Gastrocnemius medialis (tissue), 4 donors: ENCODE data around the gene ZNF292.

ENCODE experiments used
- CTCF ChIP-seq, 5 experiments: fragments of 450-650 bp in 3 of 5; fragments of 200-600 bp in 2 of 5; sonication (generic) in 2 of 5; IDR thresholded peaks in 4 of 5; conservative IDR thresholded peaks in 1 of 5; 1 replicate in 4 of 5; 2 replicates in 1 of 5; pipeline ENCODE4 v1.5.1; 2016 to 2019; ENCODE audit warnings: antibody characterized with exemption in 5 of 5, mild to moderate bottlenecking in 3 of 5, moderate library complexity in 3 of 5
- POLR2A ChIP-seq, 2 donors: fragments of 450-650 bp; IDR thresholded peaks; one replicate each; pipeline ENCODE4 v1.6.1; 2017; ENCODE audit warnings: antibody characterized with exemption in 2 of 2, mild to moderate bottlenecking in 2 of 2, moderate library complexity in 2 of 2

- no peak for TF ChIP-seq CTCF (IDR thresholded peaks at IDR 0.05 in 4 of 5, conservative IDR thresholded peaks at IDR 0.05 in 1 of 5)
- TF ChIP-seq POLR2A (IDR thresholded peaks at IDR 0.05): no peak
These were observed 5.0 kb upstream of the ZNF292 start for GRCh38 chr6:87150406-87150805.
